Neural cell (in vitro differentiated cells): ENCODE data around the gene RFC2. TPM values are rescaled to one million over a fixed set of nuclear protein-coding genes. Genes with fewer than 3 reads are reported as not detected.

ENCODE experiments used
- H2AFZ ChIP-seq: fragments of 200-600, 300-800 bp; sonication (generic), shearing (Covaris generic); 2 replicates; pipeline ENCODE4 v1.6.0; 2014; ENCODE audit warnings: low read depth, mild to moderate bottlenecking, antibody characterized with exemption, low read length, moderate library complexity
- H3F3A ChIP-seq: fragments of 200-600 bp; shearing (Covaris generic); 2 replicates; pipeline ENCODE4 v1.6.1; 2016; ENCODE audit warnings: mild to moderate bottlenecking, moderate library complexity, mixed read lengths, antibody characterized with exemption, low read length; ENCODE audit not compliant: insufficient read depth, poor library complexity, severe bottlenecking
- H3K27ac ChIP-seq: fragments of 200-600, 300-800 bp; sonication (generic), shearing (Covaris generic); 2 replicates; pipeline ENCODE4 v1.5.1; 2014; ENCODE audit warnings: mild to moderate bottlenecking, low read length, moderate library complexity
- H3K27me3 ChIP-seq: fragments of 300-800, 200-600 bp; sonication (generic), shearing (Covaris generic); 2 replicates; pipeline ENCODE4 v1.6.0; 2014; ENCODE audit warnings: mild to moderate bottlenecking, low read depth, low read length, moderate library complexity; ENCODE audit not compliant: insufficient read depth
- H3K36me3 ChIP-seq: fragments of 300-800, 200-600 bp; sonication (generic), shearing (Covaris generic); 2 replicates; pipeline ENCODE4 v1.5.1; 2014; ENCODE audit warnings: mild to moderate bottlenecking, antibody characterized with exemption, low read length, moderate library complexity; ENCODE audit not compliant: insufficient read depth
- H3K4me2 ChIP-seq: fragments of 300-800, 200-600 bp; sonication (generic), shearing (Covaris generic); 2 replicates; pipeline ENCODE4 v1.6.0; 2014; ENCODE audit warnings: mild to moderate bottlenecking, low read length
- H3K4me3 ChIP-seq: fragments of 300-800, 200-600 bp; sonication (generic), shearing (Covaris generic); 2 replicates; pipeline ENCODE4 v1.5.1; 2014; ENCODE audit warnings: mild to moderate bottlenecking, low read length, moderate library complexity
- H3K79me2 ChIP-seq: fragments of 200-600 bp; shearing (Covaris generic); replicated peaks from 2 replicates; pipeline ENCODE4 v1.6.0; 2014; ENCODE audit warnings: mild to moderate bottlenecking, low read length, moderate library complexity; ENCODE audit not compliant: insufficient read depth
- H3K9ac ChIP-seq: fragments of 300-800, 200-600 bp; sonication (generic), shearing (Covaris generic); 2 replicates; pipeline ENCODE4 v1.6.1; 2016; ENCODE audit warnings: mild to moderate bottlenecking, low read length, mixed read lengths
- H3K9me2 ChIP-seq: fragments of 200-600 bp; shearing (Covaris generic); 2 replicates; pipeline ENCODE4 v1.6.1; 2016; ENCODE audit warnings: mild to moderate bottlenecking, low read length, mixed read lengths; ENCODE audit not compliant: insufficient read depth
- H3K9me3 ChIP-seq: fragments of 200-600, 300-800 bp; sonication (generic), shearing (Covaris generic); 2 replicates; pipeline ENCODE4 v1.6.1; 2016; ENCODE audit warnings: mild to moderate bottlenecking, mixed run types, low read length, moderate library complexity, mixed read lengths
- H4K20me1 ChIP-seq: fragments of 200-600 bp; shearing (Covaris generic); 2 replicates; pipeline ENCODE4 v1.6.1; 2016; ENCODE audit warnings: mild to moderate bottlenecking, mixed run types; ENCODE audit not compliant: insufficient read depth
- CTCF ChIP-seq: fragments of 450-650 bp; IDR thresholded peaks from 2 replicates; pipeline ENCODE4 v1.5.1; 2014; ENCODE audit warnings: antibody characterized with exemption, mild to moderate bottlenecking, moderate library complexity; ENCODE audit not compliant: poor library complexity, severe bottlenecking
- EP300 ChIP-seq: fragments of 450-650 bp; conservative IDR thresholded peaks from 2 replicates; pipeline ENCODE4 v1.6.1; 2014; ENCODE audit warnings: antibody characterized with exemption, mild to moderate bottlenecking, moderate library complexity; ENCODE audit not compliant: poor library complexity, severe bottlenecking
- EZH2 ChIP-seq: fragments of 200-600, 300-800 bp; shearing (Covaris generic), sonication (generic); IDR thresholded peaks from 2 replicates; pipeline ENCODE4 v1.6.1; 2014; ENCODE audit warnings: antibody characterized with exemption, low read length, borderline replicate concordance, mild to moderate bottlenecking; ENCODE audit not compliant: insufficient read depth, poor library complexity, severe bottlenecking
- MXI1 ChIP-seq: fragments of 450-650 bp; conservative IDR thresholded peaks from 2 replicates; pipeline ENCODE4 v1.6.1; 2014; ENCODE audit warnings: antibody characterized with exemption, mild to moderate bottlenecking; ENCODE audit not compliant: poor library complexity, severe bottlenecking
- POLR2AphosphoS5 ChIP-seq: IDR thresholded peaks from 2 replicates; pipeline ENCODE4 v1.6.1; 2012
- RAD21 ChIP-seq: fragments of 450-650 bp; conservative IDR thresholded peaks from 2 replicates; pipeline ENCODE4 v1.6.1; 2014; ENCODE audit warnings: antibody characterized with exemption, mild to moderate bottlenecking, moderate library complexity
- SMC3 ChIP-seq: fragments of 450-650 bp; conservative IDR thresholded peaks from 2 replicates; pipeline ENCODE4 v1.6.1; 2014; ENCODE audit warnings: antibody characterized with exemption, mild to moderate bottlenecking, moderate library complexity; ENCODE audit not compliant: poor library complexity
- TAF1 ChIP-seq: IDR thresholded peaks from 2 replicates; pipeline ENCODE4 v1.6.1; 2012; ENCODE audit warnings: low read depth
- polyA plus RNA-seq: library from polyadenylated mRNA; depleted of rRNA; stranded (reverse); fragments of >200 nt; gene quantifications from 2 replicates; pipeline ENCODE4 v1.2.3, GENCODE V29; 2014
- TF ChIP-seq, protein P1 (sequence below): IDR thresholded peaks from 2 replicates; pipeline ENCODE4 v1.6.1; 2012; ENCODE audit warnings: borderline replicate concordance

RFC2 gene
- polyA plus RNA-seq, 1 donor from 2014 or later = 20.9 TPM

GRCh38 chr7:74290553-74290950 is 36.4 kb upstream of the RFC2 start:
- peaks cover 26% of the 10 kb centered on the region for H4K20me1 ChIP-seq
- H3K9me3 ChIP-seq = no peaks in the 10 kb centered on the region
- TF ChIP-seq EZH2 (no peak), MXI1 (peak; percentile 76)
- no peaks in the 10 kb centered on the region for H3F3A ChIP-seq
- peak overlapping the region; percentile 98 for H3K4me3 ChIP-seq
- peak overlapping the region; percentile 71 for H3K27ac ChIP-seq
- H3K36me3 ChIP-seq = no peaks in the 10 kb centered on the region
- peak overlapping the region; percentile 93 for H3K9ac ChIP-seq
- H3K79me2 ChIP-seq = peaks cover 66% of the 10 kb centered on the region
- H3K27me3 ChIP-seq = no peaks in the 10 kb centered on the region
- H3K9me2 ChIP-seq = no peaks in the 10 kb centered on the region
- H3K4me2 ChIP-seq = peak overlapping the region; percentile 99
- no peak overlapping the region for H2AFZ ChIP-seq

DNA sequence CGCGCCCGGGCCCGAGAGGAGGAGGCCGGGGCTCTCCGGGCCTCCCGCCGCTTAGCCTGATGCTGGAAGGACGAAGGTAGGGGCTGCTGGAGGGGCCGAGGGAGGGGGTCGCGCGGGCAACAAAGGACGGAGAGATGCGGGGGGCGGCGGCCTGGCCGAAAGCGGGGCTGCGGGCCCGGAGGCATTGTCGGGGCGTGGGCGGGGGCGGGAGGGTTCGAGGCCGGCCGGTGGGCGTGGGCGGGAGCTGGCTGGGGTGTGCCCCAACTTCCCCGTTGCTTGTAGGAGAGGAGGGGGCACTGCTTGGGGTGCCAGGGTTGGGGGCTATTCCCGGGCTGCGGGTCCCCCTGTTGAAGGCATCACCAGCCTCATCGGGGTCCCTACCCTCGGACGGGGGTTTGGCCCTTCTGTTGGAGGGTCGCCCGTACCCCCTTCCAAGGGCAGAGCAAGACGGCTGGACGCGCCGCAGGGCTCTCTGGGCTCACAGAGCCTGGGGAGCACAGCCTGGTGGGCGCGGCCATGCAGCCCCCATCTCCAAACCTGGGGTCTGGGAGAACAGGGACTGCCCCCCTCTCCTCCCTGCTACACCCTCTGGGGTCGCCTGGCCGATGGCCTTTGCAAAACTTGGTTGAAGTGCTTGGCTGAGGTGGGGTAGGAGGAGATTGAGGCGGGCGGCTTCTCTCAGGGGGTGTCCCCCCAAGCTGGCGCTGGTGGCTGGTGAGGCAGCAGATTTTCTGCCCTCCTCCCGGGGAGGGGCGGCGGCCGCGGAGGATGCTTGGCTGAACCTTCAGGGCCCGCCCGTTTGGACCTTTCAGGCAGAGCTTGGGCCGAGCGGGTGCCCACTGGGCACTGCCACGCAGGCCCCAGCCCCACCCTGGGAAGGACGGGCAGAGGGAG is 35.7 kb upstream of the RFC2 start:
- peak overlapping the region; percentile 98 for H3K4me3 ChIP-seq
- H3K27me3 ChIP-seq = no peaks in the 10 kb centered on the region
- H3K36me3 ChIP-seq = no peaks in the 10 kb centered on the region
- peaks cover 60% of the 10 kb centered on the region for H3K79me2 ChIP-seq
- H4K20me1 ChIP-seq = peaks cover 26% of the 10 kb centered on the region
- H3K9me3 ChIP-seq = no peaks in the 10 kb centered on the region
- H3K9me2 ChIP-seq = no peaks in the 10 kb centered on the region
- peak overlapping the region; percentile 99 for H3K4me2 ChIP-seq
- H2AFZ ChIP-seq = peak overlapping the region; percentile 27
- H3K9ac ChIP-seq = peak overlapping the region; percentile 93
- no peaks in the 10 kb centered on the region for H3F3A ChIP-seq
- peak overlapping the region; percentile 71 for H3K27ac ChIP-seq
- TF ChIP-seq TAF1 = peak; percentile 8
- TF ChIP-seq, protein P1, sequence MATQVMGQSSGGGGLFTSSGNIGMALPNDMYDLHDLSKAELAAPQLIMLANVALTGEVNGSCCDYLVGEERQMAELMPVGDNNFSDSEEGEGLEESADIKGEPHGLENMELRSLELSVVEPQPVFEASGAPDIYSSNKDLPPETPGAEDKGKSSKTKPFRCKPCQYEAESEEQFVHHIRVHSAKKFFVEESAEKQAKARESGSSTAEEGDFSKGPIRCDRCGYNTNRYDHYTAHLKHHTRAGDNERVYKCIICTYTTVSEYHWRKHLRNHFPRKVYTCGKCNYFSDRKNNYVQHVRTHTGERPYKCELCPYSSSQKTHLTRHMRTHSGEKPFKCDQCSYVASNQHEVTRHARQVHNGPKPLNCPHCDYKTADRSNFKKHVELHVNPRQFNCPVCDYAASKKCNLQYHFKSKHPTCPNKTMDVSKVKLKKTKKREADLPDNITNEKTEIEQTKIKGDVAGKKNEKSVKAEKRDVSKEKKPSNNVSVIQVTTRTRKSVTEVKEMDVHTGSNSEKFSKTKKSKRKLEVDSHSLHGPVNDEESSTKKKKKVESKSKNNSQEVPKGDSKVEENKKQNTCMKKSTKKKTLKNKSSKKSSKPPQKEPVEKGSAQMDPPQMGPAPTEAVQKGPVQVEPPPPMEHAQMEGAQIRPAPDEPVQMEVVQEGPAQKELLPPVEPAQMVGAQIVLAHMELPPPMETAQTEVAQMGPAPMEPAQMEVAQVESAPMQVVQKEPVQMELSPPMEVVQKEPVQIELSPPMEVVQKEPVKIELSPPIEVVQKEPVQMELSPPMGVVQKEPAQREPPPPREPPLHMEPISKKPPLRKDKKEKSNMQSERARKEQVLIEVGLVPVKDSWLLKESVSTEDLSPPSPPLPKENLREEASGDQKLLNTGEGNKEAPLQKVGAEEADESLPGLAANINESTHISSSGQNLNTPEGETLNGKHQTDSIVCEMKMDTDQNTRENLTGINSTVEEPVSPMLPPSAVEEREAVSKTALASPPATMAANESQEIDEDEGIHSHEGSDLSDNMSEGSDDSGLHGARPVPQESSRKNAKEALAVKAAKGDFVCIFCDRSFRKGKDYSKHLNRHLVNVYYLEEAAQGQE = no peak

DNA sequence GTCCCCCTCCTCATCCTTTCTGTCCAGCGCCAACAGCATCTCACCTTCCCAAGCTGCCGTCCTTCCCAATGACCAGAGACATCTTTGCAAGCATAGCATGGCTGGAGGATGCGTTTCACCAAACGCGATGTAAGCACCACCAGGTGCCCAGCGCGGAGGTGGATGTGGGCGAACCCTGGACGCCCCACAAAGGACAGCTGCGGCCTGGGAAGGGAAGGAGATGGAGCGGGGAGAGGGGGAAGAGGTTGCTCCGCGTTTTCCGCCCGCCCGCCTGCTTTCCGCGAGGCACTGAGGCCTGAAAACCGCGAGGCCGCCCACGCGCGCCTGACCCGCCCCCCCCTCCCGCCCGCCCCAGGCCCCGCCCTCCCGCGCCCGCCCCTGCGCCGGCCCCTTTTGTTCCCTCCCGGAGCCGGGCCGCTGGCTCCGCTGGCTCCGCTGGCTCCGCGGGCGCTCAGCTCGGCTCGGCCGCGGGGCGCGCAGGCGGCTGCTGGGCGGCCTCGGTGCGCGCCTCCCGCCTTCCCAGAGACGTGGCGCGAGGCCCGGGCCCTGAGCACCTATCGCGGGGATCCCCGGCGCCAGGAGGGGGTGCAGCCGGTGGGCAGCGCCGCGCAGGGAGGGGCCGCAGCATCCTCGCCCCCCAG is 34.9 kb upstream of the RFC2 start, which contains the start of gene CLIP2:
Gene CLIP2, plus strand, starts transcription at position 390 of the 641 bp plus-strand sequence. CDS start 28,140 bp downstream, outside the sequence.
- TF ChIP-seq RAD21 (no peak), MXI1 (peak; percentile 56), SMC3 (peak; percentile 37), POLR2AphosphoS5 (peak; percentile 73), EP300 (no peak), EZH2 (no peak), TAF1 (peak; percentile 24), CTCF (no peak)
- TF ChIP-seq, protein P1 = no peak
- Histone ChIP-seq H3K27ac (peak within 1 kb of the TSS; percentile 71), H4K20me1 (peaks cover 23% of the 10 kb centered on the region)

More for the DNA sequence above, 34.9 kb upstream of the RFC2 start, which contains the start of gene CLIP2:
- no peaks in the 10 kb centered on the region for H3K9me3 ChIP-seq
- peak within 1 kb of the TSS; percentile 98 for H3K4me3 ChIP-seq
- H3K36me3 ChIP-seq = no peaks in the 10 kb centered on the region
- H2AFZ ChIP-seq = peak within 1 kb of the TSS; percentile 83
- peak within 1 kb of the TSS; percentile 99 for H3K4me2 ChIP-seq
- no peaks in the 10 kb centered on the region for H3F3A ChIP-seq
- H3K79me2 ChIP-seq = peaks cover 52% of the 10 kb centered on the region
- peak within 1 kb of the TSS; percentile 93 for H3K9ac ChIP-seq
- H3K9me2 ChIP-seq = no peaks in the 10 kb centered on the region
- H3K27me3 ChIP-seq = no peaks in the 10 kb centered on the region
